ENCODE measurements around the gene GPR150.

DNA sequence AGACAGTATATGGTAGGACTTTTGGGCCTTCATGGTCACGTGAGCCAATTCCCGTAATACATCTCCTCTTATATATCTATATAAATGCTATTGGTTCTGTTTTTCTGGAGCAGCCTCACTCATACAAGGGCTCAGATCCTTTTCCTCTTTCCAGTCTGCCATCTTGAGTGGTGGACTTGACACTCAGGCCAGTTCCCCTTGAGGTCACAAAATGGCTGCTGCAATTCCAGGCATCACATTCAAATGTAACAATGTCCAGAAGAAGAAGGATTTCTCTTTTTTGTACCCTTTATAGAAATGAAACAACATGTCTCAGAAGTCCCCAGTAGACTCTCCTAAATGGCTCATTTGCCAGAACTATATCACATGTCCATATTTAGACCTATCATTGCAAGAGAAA lies 4.5 kb downstream of the GPR150 start:
- TF ChIP-seq POLR2A (IDR thresholded peaks at IDR 0.05; ENCODE audit: extremely low read depth, insufficient read length) (no peak), MYC (IDR thresholded peaks at IDR 0.05; ENCODE audit: low read depth, low read length) (no peak)
- TF ChIP-seq, protein P1, sequence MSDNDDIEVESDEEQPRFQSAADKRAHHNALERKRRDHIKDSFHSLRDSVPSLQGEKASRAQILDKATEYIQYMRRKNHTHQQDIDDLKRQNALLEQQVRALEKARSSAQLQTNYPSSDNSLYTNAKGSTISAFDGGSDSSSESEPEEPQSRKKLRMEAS (IDR thresholded peaks at IDR 0.05; ENCODE audit: low read depth, low read length) = no peak
- TF ChIP-seq, protein P2, sequence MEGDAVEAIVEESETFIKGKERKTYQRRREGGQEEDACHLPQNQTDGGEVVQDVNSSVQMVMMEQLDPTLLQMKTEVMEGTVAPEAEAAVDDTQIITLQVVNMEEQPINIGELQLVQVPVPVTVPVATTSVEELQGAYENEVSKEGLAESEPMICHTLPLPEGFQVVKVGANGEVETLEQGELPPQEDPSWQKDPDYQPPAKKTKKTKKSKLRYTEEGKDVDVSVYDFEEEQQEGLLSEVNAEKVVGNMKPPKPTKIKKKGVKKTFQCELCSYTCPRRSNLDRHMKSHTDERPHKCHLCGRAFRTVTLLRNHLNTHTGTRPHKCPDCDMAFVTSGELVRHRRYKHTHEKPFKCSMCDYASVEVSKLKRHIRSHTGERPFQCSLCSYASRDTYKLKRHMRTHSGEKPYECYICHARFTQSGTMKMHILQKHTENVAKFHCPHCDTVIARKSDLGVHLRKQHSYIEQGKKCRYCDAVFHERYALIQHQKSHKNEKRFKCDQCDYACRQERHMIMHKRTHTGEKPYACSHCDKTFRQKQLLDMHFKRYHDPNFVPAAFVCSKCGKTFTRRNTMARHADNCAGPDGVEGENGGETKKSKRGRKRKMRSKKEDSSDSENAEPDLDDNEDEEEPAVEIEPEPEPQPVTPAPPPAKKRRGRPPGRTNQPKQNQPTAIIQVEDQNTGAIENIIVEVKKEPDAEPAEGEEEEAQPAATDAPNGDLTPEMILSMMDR (IDR thresholded peaks at IDR 0.05; ENCODE audit: low read depth, low read length) = no peak
